Erythroblast (primary cell): Measurements from ENCODE around the gene INTS6.
A peak's percentile ranks its signal among the peaks of the same experiment; 100 is the strongest.

ENCODE experiments used
- DNase-seq, 2 experiments: peaks; one replicate each; lab custom pipeline; 2025; lab: John Stamatoyannopoulos, UW
- GATA1 ChIP-seq: IDR thresholded peaks from 2 replicates; pipeline ENCODE4 v1.6.1; 2011; ENCODE audit warnings: low read depth, mild to moderate bottlenecking, control low read depth, low read length, moderate library complexity
- POLR2A ChIP-seq: IDR thresholded peaks from 2 replicates; pipeline ENCODE4 v1.6.1; 2011; ENCODE audit warnings: mild to moderate bottlenecking, low read length

INTS6 gene

GRCh38 chr13:51449018-51449417 lies 3.8 kb downstream of the INTS6 start:
- TF ChIP-seq POLR2A (no peak), GATA1 (no peak)
- no peak for DNase-seq

- TF ChIP-seq GATA1 (no peak), POLR2A (no peak)
- peak; percentile 6 to 21 for DNase-seq
Measured at GRCh38 chr13:51444922-51445321, 7.9 kb downstream of the INTS6 start.

GRCh38 chr13:51440381-51440780 lies 12.5 kb downstream of the INTS6 start:
- TF ChIP-seq GATA1 (no peak), POLR2A (peak; percentile 26)

GRCh38 chr13:51437550-51438127 lies 15.2 kb downstream of the INTS6 start:
- TF ChIP-seq GATA1 (no peak), POLR2A (no peak)
- DNase-seq: no peak

More at GRCh38 chr13:51440381-51440780, 12.5 kb downstream of the INTS6 start:
- DNase-seq: peak; percentile 68 to 86

- no peak for TF ChIP-seq GATA1
- TF ChIP-seq POLR2A: no peak
- peak; percentile 23 to 44 for DNase-seq
Measured at GRCh38 chr13:51435002-51435578, 17.7 kb downstream of the INTS6 start.

GRCh38 chr13:51432576-51432975 lies 20.3 kb downstream of the INTS6 start:
- no peak for DNase-seq
- TF ChIP-seq GATA1 (no peak), POLR2A (no peak)

- DNase-seq: no peak
- no peak for TF ChIP-seq GATA1
- no peak for TF ChIP-seq POLR2A
Measured at GRCh38 chr13:51426982-51427381, 25.9 kb downstream of the INTS6 start.

- TF ChIP-seq POLR2A: no peak
- TF ChIP-seq GATA1: no peak
Measured at GRCh38 chr13:51425410-51426042, 27.3 kb downstream of the INTS6 start.

GRCh38 chr13:51423766-51424165 lies 29.1 kb downstream of the INTS6 start:
- no peak for DNase-seq
- TF ChIP-seq POLR2A: no peak
- no peak for TF ChIP-seq GATA1

More at GRCh38 chr13:51425410-51426042, 27.3 kb downstream of the INTS6 start:
- DNase-seq: no peak

- TF ChIP-seq POLR2A (no peak), GATA1 (no peak)
- no peak for DNase-seq
Measured at GRCh38 chr13:51422484-51422883, 30.4 kb downstream of the INTS6 start.

GRCh38 chr13:51420681-51421490 lies 31.9 kb downstream of the INTS6 start:
- no peak for DNase-seq
- TF ChIP-seq GATA1 (no peak), POLR2A (no peak)

GRCh38 chr13:51419001-51419636 lies 33.7 kb downstream of the INTS6 start:
- TF ChIP-seq GATA1 (no peak), POLR2A (no peak)
- no peak for DNase-seq

- TF ChIP-seq POLR2A (no peak), GATA1 (no peak)
- DNase-seq: no peak
Measured at GRCh38 chr13:51417716-51418115, 35.1 kb downstream of the INTS6 start.
